Trophoblast cell (in vitro differentiated cells and primary cell): Measurements from ENCODE around the gene UTP18.

Experiments used
- DNase-seq, 2 donors: peaks; one replicate each; pipeline ENCODE4 v3.0.0-alpha.2; 2016
- H2AFZ ChIP-seq: 2 replicates; pipeline ENCODE4 v1.6.1; 2013; ENCODE audit warnings: low read length, moderate library complexity, mild to moderate bottlenecking; ENCODE audit not compliant: insufficient read depth, poor library complexity
- H2AK5ac ChIP-seq: 2 replicates; pipeline ENCODE4 v1.6.1; 2013; ENCODE audit warnings: mild to moderate bottlenecking, low read length
- H2BK120ac ChIP-seq: 2 replicates; pipeline ENCODE4 v1.6.1; 2013; ENCODE audit warnings: low read length, mild to moderate bottlenecking, moderate library complexity; ENCODE audit not compliant: insufficient read depth, poor library complexity
- H2BK12ac ChIP-seq: 2 replicates; pipeline ENCODE4 v1.6.1; 2013; ENCODE audit warnings: mild to moderate bottlenecking, low read length, moderate library complexity
- H2BK5ac ChIP-seq: 2 replicates; pipeline ENCODE4 v1.6.1; 2013; ENCODE audit warnings: low read length, low read depth, moderate library complexity, mild to moderate bottlenecking; ENCODE audit not compliant: poor library complexity
- H3K14ac ChIP-seq: 2 replicates; pipeline ENCODE4 v1.6.1; 2013; ENCODE audit warnings: mild to moderate bottlenecking, low read length
- H3K18ac ChIP-seq: 2 replicates; pipeline ENCODE4 v1.6.1; 2013; ENCODE audit warnings: mild to moderate bottlenecking, low read length
- H3K23ac ChIP-seq: 2 replicates; pipeline ENCODE4 v1.6.1; 2013; ENCODE audit warnings: low read length
- H3K27ac ChIP-seq: 2 replicates; pipeline ENCODE4 v1.5.1; 2013; ENCODE audit warnings: low read depth, mild to moderate bottlenecking, inconsistent platforms, low read length, moderate library complexity
- H3K27me3 ChIP-seq: 2 replicates; pipeline ENCODE4 v1.6.1; 2013; ENCODE audit warnings: inconsistent platforms, mild to moderate bottlenecking, low read length, moderate library complexity; ENCODE audit not compliant: insufficient read depth
- H3K36me3 ChIP-seq, 2 experiments: 1 replicate in 1 of 2; 2 replicates in 1 of 2; pipeline ENCODE4 v1.6.1; 2013; ENCODE audit warnings: low read length in 2 of 2, mild to moderate bottlenecking in 2 of 2, moderate library complexity in 1 of 2; ENCODE audit not compliant: insufficient read depth in 2 of 2, control insufficient read depth in 1 of 2
- H3K4ac ChIP-seq: 2 replicates; pipeline ENCODE4 v1.6.1; 2013; ENCODE audit warnings: low read depth, mild to moderate bottlenecking, low read length, moderate library complexity
- H3K4me1 ChIP-seq, 2 experiments: 1 replicate in 1 of 2; 2 replicates in 1 of 2; pipeline ENCODE4 v1.6.1; 2013; ENCODE audit warnings: low read length in 2 of 2, mild to moderate bottlenecking in 2 of 2, moderate library complexity in 1 of 2; ENCODE audit not compliant: insufficient read depth in 2 of 2, control insufficient read depth in 1 of 2
- H3K4me2 ChIP-seq: 2 replicates; pipeline ENCODE4 v1.6.1; 2013; ENCODE audit warnings: inconsistent platforms, mild to moderate bottlenecking, low read length, moderate library complexity
- H3K4me3 ChIP-seq: 2 replicates; pipeline ENCODE4 v1.5.1; 2013; ENCODE audit warnings: mild to moderate bottlenecking, low read depth, low read length, inconsistent platforms
- H3K79me1 ChIP-seq: one replicate; pipeline ENCODE4 v1.6.1; 2013; ENCODE audit warnings: low read length
- H3K79me2 ChIP-seq: 2 replicates; pipeline ENCODE4 v1.6.1; 2013; ENCODE audit warnings: low read length, mild to moderate bottlenecking; ENCODE audit not compliant: control insufficient read depth, insufficient read depth, poor library complexity
- H3K9ac ChIP-seq: 2 replicates; pipeline ENCODE4 v1.6.1; 2013; ENCODE audit warnings: mild to moderate bottlenecking, low read length
- H3K9me3 ChIP-seq: 2 replicates; pipeline ENCODE4 v1.6.1; 2013; ENCODE audit warnings: low read depth, mild to moderate bottlenecking, control low read depth, inconsistent platforms, low read length; ENCODE audit not compliant: insufficient read depth
- H4K12ac ChIP-seq: 2 replicates; pipeline ENCODE4 v1.6.1; 2013; ENCODE audit warnings: low read depth, mild to moderate bottlenecking, low read length, moderate library complexity
- H4K8ac ChIP-seq: 2 replicates; pipeline ENCODE4 v1.6.1; 2013; ENCODE audit warnings: low read depth, mild to moderate bottlenecking, low read length, moderate library complexity
- H4K91ac ChIP-seq: one replicate; pipeline ENCODE4 v1.6.1; 2013; ENCODE audit warnings: low read depth, mild to moderate bottlenecking, low read length, moderate library complexity
- WGBS: extraction: QIAGEN DNeasy Blood & Tissue Kit; methylation state at CpG from one replicate; pipeline ENCODE4 v1.1.7; 2013; ENCODE audit warnings: missing lambda C conversion rate; ENCODE audit not compliant: insufficient read length, insufficient coverage; ENCODE audit errors: extremely low coverage; 5-methylcytosine and 5-hydroxymethylcytosine counted together

The UTP18 gene

DNA sequence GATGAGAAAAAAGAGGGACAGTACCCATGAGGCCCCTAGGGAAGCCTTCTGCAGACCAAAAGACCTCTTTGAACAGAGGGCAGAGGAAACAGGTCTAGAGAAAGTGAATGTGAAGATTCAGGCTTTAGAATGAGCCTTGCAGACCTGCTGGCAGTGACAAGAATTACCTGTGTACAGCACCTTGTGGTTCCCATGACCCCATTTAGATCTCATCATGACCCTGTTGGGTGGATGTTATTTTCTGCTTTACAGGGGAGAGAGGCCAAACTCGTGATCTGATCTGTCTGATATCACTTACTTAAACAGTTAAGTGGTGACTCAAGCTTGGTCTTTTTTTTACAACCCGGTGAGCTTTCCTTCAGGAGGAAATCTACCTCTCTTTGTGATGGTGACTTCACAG lies 81.9 kb downstream of the UTP18 start:
- Histone ChIP-seq H3K4me3 (no peak overlapping the region), H3K9ac (no peak overlapping the region), H3K79me2 (no peaks in the 10 kb centered on the region), H3K4me1 (peaks cover 3% of the 10 kb centered on the region in 2 experiments), H3K23ac (no peak overlapping the region), H4K91ac (no peak overlapping the region), H2BK5ac (no peak overlapping the region), H3K79me1 (no peaks in the 10 kb centered on the region), H3K36me3 (no peaks in the 10 kb centered on the region), H4K12ac (no peak overlapping the region), H3K4me2 (no peak overlapping the region), H2AFZ (no peak overlapping the region), H3K4ac (no peak overlapping the region), H3K18ac (no peak overlapping the region), H3K9me3 (peaks cover under 1% of the 10 kb centered on the region), H3K27me3 (no peaks in the 10 kb centered on the region), H2BK12ac (no peak overlapping the region), H3K27ac (no peak overlapping the region), H2BK120ac (no peak overlapping the region), H2AK5ac (no peak overlapping the region), H3K14ac (no peak overlapping the region), H4K8ac (no peak overlapping the region)
- DNase-seq, result peak in 1 of 2 donors; percentile 44
- no CpG with 5 or more reads among the region's 2 CpGs for WGBS

- no peak overlapping the region for H4K91ac ChIP-seq
- H3K79me2 ChIP-seq, result no peaks in the 10 kb centered on the region
- H3K27ac ChIP-seq, result no peak overlapping the region
- H2BK5ac ChIP-seq, result no peak overlapping the region
- peaks cover 3% of the 10 kb centered on the region in 2 experiments for H3K4me1 ChIP-seq
- WGBS, result no CpG with 5 or more reads among the region's 9 CpGs
- H2BK12ac ChIP-seq, result no peak overlapping the region
- H3K36me3 ChIP-seq, result no peaks in the 10 kb centered on the region
- H3K9ac ChIP-seq, result no peak overlapping the region
- H2AFZ ChIP-seq, result no peak overlapping the region
- H3K14ac ChIP-seq, result no peak overlapping the region
- H2AK5ac ChIP-seq, result no peak overlapping the region
- peaks cover 1% of the 10 kb centered on the region for H3K9me3 ChIP-seq
- no peak overlapping the region for H3K23ac ChIP-seq
- no peak overlapping the region for H4K8ac ChIP-seq
- no peaks in the 10 kb centered on the region for H3K27me3 ChIP-seq
- no peaks in the 10 kb centered on the region for H3K79me1 ChIP-seq
- no peak overlapping the region for H3K18ac ChIP-seq
- H4K12ac ChIP-seq, result no peak overlapping the region
- H3K4me3 ChIP-seq, result no peak overlapping the region
- H3K4me2 ChIP-seq, result no peak overlapping the region
- H2BK120ac ChIP-seq, result no peak overlapping the region
- DNase-seq, result no peak
- no peak overlapping the region for H3K4ac ChIP-seq
Measured at GRCh38 chr17:51344532-51344931, 84.2 kb downstream of the UTP18 start.

DNA sequence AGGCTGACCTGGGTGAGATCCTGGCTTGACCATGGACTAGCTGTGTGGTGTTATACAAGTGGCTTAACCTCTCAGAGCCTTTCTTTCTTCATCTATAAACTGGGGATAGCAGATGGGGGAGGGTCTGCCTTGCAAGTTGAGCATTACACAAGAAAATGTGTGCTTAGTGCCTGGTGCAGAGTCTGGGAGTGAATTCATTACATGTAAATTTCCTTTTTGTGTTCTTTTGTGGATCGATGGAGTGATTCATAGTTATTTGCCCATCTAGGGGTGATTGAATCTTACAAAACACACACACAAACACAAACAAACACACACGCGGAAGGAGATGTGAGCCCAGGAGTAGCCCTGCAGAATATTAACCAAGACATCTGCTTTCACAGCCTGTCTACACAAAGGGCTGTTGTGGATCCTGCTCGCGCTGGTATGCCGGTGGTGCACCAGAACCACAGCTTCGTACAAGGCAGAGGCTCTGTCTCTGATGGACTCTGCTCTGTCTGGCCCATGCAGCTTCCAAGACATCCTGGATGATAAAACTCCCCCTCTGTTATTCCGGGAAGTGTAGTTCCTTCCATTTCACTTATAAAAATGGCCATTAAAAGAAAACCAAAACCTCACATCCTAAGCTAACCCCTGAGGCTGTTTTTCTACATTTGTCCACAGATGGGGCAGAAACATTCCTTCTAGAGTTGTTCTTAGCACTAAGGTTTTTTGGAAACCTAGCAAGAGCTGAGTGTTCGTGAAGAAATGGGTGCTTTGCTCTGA lies 86.1 kb downstream of the UTP18 start:
- no peak overlapping the region for H3K18ac ChIP-seq
- H3K4ac ChIP-seq, result no peak overlapping the region
- H2BK12ac ChIP-seq, result no peak overlapping the region
- H3K9me3 ChIP-seq, result peaks cover 1% of the 10 kb centered on the region
- no peak overlapping the region for H3K4me3 ChIP-seq
- H3K23ac ChIP-seq, result no peak overlapping the region
- no peak overlapping the region for H3K4me2 ChIP-seq
- no peak overlapping the region for H3K9ac ChIP-seq
- no peaks in the 10 kb centered on the region for H3K27me3 ChIP-seq
- no peak overlapping the region for H2AFZ ChIP-seq
- H3K27ac ChIP-seq, result no peak overlapping the region
- no CpG with 5 or more reads among the region's 9 CpGs for WGBS
- H2AK5ac ChIP-seq, result no peak overlapping the region
- H4K91ac ChIP-seq, result no peak overlapping the region
- no peak overlapping the region for H2BK5ac ChIP-seq
- no peaks in the 10 kb centered on the region for H3K79me2 ChIP-seq
- no peak overlapping the region for H4K12ac ChIP-seq
- no peak overlapping the region for H2BK120ac ChIP-seq
- H3K4me1 ChIP-seq, result peaks cover 3% of the 10 kb centered on the region in 2 experiments
- H4K8ac ChIP-seq, result no peak overlapping the region
- peak in 1 of 2 donors; percentile 12 for DNase-seq
- no peak overlapping the region for H3K14ac ChIP-seq
- H3K79me1 ChIP-seq, result no peaks in the 10 kb centered on the region
- no peaks in the 10 kb centered on the region for H3K36me3 ChIP-seq
